ENCODE results near the gene TMEM43.
"Not testable (repeated sequence)": the region's sequence is repeated elsewhere in the genome, so short reads cannot be mapped to it uniquely, and the experiment has no call there.

TMEM43 gene

GRCh38 chr3:14096742-14097141 is 28.1 kb upstream of the TMEM43 start:
- no peak for TF ChIP-seq CTCF (conservative IDR thresholded peaks at IDR 0.05; ENCODE audit: low read depth, low read length)
- no peak for DNase-seq (ENCODE audit: low read depth)
- no peak overlapping the region for H3K4me3 ChIP-seq (ENCODE audit: low read length)

DNA sequence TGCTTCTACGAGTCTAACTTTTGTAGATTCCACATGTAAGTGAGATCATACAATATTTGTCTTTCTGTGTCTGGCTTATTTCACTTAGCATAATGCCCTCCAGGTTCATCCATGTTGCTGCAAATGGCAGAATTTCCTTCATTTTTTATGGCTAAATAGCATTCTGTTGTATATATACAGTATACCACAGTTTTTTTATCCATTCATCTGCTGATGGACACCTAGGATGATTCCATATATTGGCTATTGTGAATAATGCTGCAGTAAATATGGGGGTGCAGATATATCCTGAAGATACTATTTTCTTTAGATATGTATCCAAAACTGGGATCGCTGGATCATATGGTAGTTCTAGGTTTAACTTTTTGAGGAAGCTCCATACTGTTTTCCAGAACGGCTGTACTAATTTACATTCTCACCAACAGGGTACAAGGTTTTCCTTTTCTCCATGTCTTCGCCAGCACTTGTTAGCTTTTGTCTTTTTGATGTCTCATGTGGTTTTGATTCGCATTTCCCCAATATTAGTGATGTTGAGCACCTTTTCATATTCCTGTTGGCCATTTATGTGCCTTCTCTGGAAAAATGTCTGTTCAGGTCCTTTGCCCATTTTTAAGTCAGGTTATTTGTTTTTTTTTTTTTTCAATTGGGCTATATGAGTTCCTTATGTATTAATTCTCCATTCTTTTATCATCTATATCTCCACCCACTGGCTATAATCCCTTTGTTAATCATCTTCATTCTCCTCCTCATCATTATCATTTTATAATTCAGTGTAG is 27.0 kb upstream of the TMEM43 start:
- DNase-seq (ENCODE audit: low read depth): no peak
- TF ChIP-seq CTCF (conservative IDR thresholded peaks at IDR 0.05; ENCODE audit: low read depth, low read length): no peak
- no peak overlapping the region for H3K4me3 ChIP-seq (ENCODE audit: low read length)

DNA sequence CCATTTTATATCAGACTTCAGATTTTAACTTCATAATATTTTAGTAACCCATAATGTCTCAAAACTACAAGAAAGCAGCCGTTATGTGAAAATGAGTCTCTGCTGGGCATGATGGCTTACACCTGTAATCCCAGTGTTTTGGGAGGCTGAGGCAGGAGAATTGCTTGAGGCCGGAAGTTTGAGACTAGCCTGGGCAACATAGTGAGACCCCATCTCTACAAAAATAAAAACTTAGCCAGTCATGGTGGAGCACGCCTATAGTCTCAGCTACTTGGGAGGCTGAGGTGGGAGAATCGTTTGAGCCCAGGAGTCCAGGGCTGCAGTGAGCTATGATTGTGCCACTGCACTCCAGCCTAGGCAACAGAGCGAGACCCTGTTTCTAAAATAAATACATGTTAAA is 15.0 kb upstream of the TMEM43 start:
- DNase-seq (ENCODE audit: low read depth); H3K4me3 ChIP-seq (ENCODE audit: low read length): not testable (repeated sequence)

GRCh38 chr3:14110699-14111098 is 14.2 kb upstream of the TMEM43 start:
- TF ChIP-seq CTCF (conservative IDR thresholded peaks at IDR 0.05; ENCODE audit: low read depth, low read length): no peak
- no peak for DNase-seq (ENCODE audit: low read depth)
- no peak overlapping the region for H3K4me3 ChIP-seq (ENCODE audit: low read length)

DNA sequence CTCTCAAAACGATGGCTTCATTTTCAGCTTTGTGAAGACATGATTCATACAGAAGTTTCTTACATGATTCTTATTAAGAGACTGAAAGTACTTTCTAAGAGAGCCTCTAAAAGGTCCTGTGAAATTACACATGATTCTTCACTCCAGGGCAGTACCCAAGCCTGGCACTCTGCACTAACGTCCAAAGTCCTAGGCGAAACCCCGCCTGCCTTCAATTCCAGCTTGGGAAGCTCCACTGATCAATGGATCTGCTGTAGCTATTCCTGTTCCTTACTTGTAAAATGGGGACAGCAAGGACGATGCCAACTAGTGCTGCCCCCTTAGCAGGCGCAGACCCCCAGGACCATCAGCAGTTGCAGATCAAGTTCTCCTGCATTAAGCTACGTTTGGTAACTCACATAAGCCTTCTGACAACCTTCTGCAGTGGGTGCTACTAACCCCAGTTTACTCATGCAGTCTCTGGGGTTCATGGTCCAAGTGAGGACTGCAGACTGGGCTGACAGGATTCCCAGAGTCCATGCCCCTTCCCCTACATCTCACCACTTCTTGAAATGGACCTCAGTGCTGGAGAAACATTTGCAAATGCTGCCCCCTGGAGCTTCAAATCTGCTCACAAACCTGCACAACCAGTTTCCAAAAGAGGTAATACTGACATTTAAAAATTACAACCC is 10.8 kb upstream of the TMEM43 start:
- no peak overlapping the region for H3K4me3 ChIP-seq (ENCODE audit: low read length)
- peak; percentile 25 for TF ChIP-seq CTCF (conservative IDR thresholded peaks at IDR 0.05; ENCODE audit: low read depth, low read length)

DNA sequence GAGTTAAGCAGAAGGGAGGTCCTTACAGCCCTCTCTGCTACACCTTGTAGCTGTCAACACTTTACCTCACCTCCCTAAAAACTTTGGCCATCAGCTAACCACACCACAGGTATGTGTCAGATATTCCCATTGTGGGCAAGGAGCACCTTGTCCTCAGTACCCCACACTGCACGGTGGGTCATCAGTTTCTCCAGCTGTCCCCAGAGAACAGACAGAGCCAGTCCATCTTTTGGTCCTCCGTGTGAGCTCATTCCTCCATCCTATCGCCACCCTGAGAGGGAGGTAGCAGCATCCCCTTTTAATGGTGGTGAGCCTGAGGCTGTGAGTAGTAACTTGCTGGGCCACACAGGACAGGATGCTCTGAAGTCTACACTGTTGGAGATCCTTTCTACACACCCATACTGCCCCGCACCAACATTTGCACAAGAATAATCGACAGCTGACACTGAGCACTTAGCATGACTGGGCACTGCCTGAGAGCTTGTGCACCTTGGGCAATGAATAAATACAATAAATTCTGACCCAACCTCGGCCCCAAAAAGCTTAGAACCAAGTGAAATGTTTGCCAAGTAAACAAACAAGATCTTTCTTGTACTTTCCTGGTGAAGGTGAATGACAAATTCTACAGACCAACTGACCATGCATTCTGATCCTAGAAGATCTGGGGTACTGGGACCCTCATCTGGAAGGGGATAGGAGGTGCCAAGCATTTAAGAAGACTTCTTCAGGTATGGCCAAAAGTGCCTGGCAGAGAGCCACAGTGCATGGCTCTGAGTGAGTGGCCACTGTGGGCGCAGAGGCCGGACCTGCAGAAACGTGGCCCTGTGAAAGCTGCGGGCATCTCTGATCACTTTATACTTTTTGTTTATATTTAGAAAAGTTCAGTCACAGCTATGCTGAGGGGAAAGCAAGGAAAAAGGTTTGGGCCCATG is 7.1 kb upstream of the TMEM43 start:
- DNase-seq (ENCODE audit: low read depth): no peak
- no peak for TF ChIP-seq CTCF (conservative IDR thresholded peaks at IDR 0.05; ENCODE audit: low read depth, low read length)
- H3K4me3 ChIP-seq (ENCODE audit: low read length): no peak overlapping the region

More for the DNA sequence above, 10.8 kb upstream of the TMEM43 start:
- DNase-seq (ENCODE audit: low read depth): no peak

Data from retinal pigment epithelial cell (primary cell).